SIG-M5 treated with dmso at 0.1 percent for 504 hours (cell line): ENCODE results near the gene USF2.
"Not testable (repeated sequence)": the region's sequence is repeated elsewhere in the genome, so short reads cannot be mapped to it uniquely, and the experiment has no call there.

ENCODE experiments used
- DNase-seq: peaks from one replicate; lab custom pipeline; 2025; ENCODE audit not compliant: unreplicated experiment; lab: John Stamatoyannopoulos, UW

Gene USF2

DNA sequence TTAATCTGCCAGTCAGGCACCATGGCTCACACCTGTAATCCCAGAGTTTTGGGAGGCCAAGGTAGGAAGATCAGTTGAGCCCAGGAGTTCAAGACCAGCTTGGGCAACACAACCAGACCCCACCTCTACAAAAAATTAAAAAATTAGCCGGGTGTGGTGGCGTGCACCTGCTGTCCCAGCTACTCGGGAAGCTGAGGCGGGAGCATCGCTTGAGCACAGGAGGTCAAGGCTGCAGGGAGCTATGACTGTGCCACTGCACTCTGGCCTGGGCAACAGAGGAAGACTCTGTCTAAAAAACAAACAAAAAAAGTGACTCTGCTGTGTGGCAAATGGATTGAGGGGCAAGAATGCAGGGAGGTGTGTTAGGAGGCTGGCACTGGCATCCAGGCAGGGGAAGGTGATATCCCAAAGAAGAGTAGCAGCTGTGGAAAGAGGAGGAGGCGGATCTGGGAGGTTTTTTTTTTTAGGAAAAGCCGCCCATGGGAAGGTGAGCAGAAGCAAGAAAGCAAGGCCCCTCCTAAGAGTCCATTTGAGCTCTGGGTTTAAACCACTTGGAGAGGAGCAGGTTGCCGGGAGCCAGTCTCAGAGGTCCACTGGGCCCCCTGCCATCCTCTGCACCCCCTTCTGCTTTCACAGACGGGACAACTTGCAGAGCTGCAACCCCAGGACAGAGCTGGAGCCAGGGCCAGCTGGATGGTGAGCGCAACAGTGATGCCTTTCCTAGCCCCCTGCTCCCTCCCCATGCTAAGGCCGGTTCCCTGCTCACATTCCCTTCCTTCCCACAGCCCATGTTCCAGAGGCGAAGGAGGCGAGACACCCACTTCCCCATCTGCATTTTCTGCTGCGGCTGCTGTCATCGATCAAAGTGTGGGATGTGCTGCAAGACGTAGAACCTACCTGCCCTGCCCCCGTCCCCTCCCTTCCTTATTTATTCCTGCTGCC is 15.7 kb downstream of the USF2 start:
- no peak for DNase-seq

DNA sequence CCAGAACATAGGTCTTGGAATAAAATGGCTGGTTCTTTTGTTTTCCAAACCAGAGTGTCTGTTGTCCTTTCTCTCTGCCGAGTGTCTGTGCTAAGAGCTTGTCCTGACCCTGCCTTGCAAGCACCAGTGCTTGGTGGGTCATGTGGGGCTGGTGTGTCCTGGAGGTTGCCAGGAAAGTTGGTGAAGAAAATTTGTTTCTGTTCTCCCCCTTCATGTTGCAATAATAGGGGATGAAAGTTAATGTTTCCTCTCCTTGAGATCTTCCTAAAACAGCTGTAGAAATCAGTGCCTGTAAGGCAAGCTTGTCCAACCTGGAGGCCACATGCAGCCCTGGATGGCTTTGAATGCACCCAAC is 16.3 kb downstream of the USF2 start:
- DNase-seq = no peak

DNA sequence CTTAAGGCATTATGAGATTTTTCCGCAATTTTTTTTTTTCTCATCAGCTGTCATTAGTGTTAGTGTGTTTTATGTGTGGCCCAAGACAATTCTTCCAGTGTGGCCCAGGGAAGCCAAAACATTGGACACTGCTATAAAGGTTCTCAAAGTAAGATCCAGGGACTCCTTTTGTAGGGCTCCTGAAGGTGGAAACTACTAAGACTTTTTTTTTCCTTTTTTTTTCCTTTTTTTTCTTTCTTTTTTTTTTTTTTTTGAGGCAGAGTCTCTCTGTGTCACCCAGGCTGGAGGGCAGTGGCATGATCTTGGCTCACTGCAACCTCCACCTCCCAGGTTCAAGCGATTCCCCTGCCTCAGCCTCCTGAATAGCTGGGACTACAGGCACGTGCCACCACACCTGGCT is 16.7 kb downstream of the USF2 start:
- DNase-seq = not testable (repeated sequence)

DNA sequence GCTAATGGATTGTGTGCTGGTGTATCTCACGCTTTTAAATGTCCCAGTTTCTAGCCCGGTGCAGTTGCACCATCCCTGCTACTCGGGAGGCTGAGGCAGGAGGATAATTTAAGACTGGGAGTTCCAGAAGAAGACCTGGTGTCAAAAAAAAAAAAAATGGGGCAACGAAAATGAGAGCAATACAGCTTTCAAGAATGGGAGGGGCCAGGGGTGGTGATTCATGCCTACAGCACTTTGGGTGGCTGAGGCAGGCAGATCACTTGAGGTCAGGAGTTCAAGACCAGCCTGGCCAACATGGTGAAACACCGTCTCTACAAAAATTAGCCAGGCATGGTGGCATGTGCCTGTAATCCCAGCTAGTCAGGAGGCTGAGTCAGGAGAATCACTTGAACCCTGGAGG is 17.3 kb downstream of the USF2 start:
- DNase-seq = not testable (repeated sequence)

DNA sequence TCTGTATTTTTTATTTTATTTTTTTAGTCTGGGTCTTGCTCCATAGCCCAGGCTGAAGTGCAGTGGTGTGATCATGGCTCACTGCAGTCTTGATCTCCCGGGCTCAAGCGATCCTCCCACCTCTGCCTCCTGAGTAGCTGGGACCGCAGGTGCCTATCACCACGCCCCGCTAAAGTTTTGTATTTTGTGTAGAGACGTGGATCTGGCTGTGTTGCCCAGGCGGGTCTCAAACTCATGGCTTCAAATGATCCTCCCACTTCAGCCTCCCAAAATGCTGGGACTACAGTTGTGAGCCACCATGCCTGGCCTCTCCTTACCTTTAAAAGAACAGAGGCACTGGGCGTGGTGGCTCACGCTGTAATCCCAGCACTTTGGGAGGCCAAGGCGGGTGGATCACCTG is 19.0 kb downstream of the USF2 start:
- DNase-seq = no peak

DNA sequence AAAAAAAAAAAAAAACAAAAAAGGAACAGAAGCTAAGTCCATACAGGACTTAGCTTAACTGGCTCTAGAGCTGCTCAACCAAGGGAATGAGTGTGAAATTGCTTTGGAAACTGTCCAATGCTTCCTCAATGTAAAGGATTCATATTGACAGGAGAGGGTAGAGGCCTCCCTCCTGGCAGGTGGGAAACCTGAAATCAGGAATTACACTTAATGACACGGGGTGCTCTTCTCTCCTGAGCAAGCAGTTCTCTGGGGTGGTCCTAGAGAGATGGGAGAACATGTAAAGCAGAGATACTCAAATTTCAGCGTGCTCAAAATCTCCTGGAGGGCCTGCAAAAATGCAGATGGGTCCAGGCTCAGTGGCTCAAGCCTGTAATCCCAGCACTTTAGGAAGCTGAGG is 19.6 kb downstream of the USF2 start:
- no peak for DNase-seq

DNA sequence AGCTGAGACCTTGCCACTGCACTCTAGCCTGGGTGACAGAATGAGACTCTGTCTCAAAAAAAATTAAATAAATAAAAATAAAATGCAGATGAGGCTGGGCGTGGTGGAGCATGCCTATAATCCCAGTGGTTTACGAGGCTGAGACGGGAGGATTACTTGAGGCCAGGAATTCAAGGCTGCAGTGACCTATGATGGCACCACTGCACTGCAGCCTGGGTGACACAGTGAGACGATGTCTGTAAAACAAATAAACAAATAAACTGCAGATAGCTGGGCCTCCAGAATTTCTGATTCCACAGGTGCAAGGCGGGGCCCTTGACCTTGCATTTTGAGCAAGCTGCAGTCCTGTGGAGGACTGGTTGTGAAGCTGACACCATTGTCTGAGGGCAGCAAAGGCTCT is 20.1 kb downstream of the USF2 start:
- no peak for DNase-seq

DNA sequence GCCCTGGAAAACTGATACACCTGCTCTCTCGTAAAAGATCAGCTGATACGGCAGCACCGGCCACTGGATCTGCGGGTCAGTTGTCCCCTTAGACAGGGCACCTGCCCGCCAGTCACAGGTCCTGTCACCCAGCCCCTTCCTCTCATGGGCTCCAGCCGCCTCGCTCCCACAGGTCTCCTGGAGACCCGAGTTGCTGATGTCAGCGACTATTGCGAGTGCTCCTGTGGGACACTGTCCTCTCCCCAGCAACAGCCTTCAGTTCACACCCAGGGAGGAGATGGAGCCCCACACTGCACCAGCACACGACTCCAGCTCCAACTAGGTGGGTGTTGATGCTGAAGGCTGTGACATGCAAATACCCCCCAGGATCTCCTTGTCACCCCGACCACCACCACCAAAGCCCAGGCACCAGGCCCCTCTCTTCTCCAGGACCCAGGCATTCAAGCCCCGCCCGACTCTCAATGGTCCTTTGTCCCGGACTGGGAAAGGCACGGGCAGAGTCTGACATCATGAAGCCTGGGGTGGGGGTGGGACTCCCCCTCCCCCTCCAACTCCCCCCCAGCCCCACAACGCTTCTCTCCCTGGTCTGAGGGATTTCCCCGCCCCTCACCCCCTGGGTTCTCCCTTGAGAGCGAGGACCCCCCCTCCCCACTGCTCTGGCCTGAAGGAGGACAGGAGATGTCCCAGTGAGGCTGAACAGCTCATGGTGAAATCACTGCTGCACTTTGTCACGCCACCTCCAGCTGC is 21.8 kb downstream of the USF2 start:
- no peak for DNase-seq

DNA sequence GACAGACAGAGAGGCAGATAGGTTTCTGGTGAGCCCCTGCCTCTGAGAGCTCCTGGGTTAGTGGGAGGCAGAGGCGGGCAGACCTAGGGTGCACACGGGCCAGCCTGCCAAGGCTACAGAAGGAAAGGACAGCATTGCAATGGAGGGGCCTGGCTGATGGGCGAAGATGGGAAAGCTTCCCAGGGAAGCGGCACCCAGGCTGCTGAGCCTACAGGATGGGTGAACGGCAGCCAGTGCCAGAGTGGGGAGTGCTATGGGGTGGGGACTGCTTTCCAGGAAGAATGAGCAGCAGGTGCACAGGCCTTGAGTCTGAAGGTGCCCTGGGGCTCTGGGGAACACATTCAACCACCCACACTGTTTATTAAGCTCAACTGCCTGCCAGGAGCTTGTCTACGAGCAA is 22.5 kb downstream of the USF2 start:
- no peak for DNase-seq

DNA sequence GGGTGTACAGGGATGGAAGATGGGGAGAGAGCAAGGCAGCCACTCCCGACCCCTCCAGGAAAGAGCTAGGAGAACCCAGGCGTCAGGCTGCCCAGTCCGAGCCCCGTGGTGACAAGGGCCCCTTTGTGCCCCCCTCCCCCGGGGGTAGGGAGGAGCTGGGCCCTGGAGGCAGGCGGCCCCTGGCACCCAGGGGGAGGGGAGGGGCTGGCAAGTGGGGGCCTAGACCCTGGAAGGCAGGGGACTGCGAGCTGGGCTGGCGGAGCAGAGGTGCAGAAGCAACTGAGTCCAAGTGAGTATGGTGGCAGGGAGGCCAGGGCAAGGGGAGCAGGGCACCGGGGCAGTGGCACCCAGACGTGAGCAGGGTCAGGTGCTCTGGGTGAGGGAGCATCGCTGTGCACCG is 23.2 kb downstream of the USF2 start, which contains the start of gene MAG:
TSS of gene MAG (plus strand) at position 246 of the 400 bp plus-strand sequence. CDS start 3,248 bp downstream, outside the sequence.
- no peak for DNase-seq

DNA sequence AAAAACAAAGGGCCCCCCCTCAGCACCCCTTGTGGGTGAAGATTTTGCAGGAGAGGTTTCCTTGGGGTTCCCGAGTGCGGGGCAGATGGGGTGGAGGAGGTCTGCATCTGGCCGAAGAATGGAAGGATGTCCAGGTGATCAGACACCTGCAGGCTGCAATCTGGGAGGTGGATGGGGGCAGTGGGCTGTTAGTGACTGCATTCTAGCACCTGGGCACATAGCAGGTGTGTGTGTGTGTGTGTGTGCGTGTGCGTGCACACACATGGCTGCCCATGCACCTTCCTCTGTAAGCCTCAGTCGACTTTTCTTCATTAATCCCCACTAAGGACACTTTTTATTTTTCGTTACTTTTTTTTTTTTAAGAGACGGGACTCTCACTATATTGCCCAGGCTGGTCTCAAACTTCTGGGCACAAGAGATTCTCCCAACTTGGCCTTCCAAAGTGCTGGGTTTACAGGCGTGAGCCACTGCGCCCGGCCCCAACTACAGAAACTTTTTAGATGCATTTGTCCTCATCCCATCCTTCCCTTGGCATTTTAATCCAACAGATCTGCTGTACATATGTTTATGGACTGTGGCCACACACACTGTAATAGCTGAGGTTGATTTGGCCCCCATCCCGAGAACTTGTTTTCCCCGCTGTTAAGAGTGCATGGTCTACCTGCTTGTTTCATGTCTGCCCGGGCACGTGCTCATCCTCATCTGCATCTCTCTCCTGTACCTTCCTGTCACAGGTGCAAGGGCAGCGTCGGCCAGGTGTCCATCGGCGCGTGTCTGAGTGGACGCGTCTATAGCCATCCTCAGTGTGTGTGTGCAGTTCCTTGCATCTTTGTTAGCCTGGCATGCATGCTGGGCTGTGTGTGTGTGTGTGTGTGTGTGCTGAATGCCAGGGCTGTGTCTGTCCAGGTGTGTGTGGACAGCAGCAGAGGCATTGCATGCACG is 23.9 kb downstream of the USF2 start:
- DNase-seq = no peak

DNA sequence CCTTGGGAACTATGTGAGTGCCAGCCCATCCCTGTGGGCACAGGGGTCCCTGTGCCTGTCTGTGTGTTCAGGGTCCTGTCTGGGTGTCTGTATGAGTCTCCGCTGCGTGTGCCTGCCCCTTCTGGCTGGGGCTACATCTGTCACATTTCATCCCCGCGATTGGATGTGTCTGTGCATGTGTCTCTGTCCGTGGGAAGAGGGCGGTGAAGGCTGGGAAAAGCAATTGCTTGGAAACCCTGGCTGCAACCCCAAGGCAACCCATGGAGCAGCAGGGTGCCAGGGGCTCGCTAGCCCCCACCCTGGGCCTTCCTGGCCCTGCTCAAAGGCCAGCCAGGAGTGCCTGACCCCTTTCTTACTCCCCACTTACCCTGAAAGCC is 24.6 kb downstream of the USF2 start:
- DNase-seq = no peak

DNA sequence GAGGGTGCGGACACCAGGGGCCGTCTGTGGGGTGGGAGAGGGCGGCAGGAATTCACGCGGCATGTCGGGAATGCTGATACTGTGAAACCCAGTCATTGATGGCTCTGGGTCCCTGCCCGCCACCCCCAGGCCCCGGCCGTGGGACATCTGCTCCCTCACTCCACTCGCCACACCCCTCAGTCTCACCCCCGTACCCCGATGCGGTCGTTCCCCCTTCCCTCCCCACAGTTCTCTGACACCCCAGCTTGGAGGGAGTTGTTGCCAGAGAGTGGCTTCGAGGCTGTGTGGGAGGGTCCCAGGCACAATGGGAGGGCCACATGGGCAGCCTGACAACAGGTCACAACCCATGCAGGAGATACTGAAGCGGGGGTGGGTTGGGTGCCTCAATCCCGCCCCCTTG is 25.0 kb downstream of the USF2 start:
- no peak for DNase-seq

DNA sequence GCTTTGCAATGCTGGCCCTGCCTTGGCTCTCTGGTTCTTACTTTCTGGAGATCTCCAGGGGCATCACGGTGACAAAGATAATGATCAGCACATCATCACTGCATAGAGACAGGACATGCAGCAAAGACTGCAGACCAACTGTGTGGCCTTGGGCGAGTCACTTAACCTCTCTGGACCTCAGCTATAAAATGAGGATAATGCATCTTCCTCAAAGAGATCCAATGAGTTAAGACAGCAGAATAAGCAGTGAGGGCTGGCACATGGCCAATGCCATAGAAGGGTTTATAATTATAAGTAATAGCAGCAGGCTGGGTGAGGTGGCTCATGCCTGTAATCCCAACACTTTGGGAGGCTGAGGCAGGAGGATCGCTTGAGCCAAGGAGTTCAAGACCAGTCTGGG is 25.6 kb downstream of the USF2 start:
- DNase-seq = no peak

DNA sequence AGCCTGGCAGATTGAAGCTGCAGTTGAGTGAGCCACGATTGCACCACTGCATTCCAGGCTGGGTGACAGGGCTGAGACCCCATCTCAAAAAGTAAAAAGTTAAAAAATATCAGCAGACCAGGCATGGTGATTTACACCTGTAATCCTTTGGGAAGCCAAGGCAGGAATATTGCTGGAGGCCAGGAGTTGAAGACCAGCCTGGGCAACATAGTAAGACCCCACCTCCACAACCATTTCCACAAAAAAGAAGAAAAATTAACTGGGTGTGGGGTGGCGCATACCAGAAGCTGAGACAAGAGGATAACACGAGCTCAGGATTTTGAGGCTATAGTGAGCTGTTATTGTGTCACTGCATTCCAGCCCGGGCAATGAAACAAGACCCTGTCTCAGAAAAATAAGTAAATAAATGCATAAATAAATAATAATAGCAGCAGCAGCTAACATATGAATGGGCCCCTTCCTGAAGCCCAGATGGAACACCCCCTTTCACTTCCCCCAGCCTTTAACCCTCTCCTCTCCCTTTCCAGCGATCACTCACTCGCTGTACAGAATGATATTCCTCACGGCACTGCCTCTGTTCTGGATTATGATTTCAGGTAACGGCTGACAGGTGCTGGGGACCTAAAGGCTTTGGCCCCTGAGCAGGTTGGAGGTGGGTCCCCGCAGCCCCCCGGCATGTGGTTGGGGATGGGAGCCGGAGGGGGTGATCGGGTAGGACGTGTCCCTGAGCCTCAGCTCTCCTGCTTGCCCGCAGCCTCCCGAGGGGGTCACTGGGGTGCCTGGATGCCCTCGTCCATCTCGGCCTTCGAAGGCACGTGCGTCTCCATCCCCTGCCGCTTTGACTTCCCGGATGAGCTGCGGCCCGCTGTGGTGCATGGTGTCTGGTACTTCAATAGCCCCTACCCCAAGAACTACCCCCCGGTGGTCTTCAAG is 26.4 kb downstream of the USF2 start:
- no peak for DNase-seq

DNA sequence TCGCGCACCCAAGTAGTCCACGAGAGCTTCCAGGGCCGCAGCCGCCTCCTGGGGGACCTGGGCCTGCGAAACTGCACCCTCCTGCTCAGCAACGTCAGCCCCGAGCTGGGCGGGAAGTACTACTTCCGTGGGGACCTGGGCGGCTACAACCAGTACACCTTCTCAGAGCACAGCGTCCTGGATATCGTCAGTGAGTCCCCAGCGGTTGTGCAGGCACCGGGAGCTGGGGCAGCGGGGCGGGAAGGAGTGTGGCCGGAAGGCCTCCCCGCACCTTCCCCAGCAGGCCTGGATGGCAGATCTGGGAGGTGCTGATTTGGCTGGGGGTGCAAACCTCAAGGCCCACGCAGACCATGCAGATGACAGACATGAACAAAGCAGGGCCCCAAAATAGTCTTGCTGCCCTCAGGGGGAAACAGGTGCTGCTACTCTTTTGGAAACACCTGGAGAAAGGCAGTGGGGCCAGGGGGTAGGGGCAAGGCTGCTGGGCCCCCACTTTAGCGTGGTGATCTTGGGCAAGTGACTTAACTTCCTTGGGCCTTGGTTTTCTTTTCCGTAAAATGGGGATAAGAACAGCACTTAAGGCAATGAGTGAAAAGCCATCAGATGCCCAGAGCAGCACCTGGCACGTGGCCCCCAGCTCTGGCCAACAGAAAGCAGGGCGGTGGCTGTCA is 27.2 kb downstream of the USF2 start:
- DNase-seq = no peak

DNA sequence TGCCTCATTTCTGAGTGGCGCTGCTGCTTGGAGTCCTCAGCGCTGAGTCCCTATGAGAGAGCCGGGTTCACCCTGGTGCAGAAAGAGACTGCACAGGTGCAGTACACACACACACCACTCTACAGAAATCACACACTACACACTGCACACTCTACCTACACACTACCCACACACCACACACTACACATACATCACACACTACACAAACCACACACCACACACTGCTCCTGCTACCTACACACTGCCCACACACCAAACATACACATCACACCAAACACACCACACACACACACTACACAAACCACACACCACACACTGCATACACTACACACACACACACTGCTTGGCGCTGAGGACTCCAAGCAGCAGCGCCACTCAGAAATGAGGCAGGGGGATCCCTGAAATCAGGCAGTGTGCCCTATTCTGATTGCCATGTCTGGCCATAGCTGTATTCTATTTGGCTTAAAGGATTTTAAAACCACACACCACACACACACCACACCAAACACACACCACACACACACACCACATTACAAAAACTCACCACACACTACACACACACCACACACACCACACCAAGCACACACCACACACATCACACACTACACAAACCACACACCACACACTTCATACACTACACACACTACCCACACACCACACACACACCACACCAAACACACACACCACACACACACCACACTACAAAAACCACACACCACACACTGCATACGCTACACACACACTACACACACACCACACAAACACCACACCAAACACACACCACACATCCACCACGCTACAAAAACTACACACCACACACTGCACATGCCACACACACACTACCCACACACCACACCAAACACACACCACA is 28.1 kb downstream of the USF2 start:
- no peak for DNase-seq

DNA sequence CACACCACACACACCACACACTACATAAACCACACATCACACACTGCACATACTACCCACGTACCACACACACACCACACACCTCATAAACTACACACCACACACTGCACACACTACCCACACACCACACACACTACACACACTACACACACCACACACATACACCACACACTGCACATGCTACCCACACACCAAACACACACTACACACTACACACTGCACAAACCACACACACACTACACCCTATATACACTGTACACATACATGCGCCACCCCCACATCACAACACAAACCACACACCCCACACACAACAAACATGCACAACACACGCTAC is 28.7 kb downstream of the USF2 start:
- DNase-seq = no peak

DNA sequence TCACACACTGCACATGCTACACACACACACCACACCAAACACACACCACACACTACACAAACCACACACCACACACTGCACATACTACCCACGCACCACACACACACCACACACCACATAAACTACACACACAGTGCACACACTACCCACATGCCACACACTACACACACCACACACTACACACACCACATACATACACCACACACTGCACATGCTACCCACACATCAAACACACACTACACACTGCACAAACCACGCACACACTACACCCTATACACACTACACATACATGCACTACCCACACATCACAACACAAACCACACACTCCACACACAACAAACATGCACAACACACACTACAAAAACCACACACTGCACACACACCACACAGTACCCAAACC is 29.2 kb downstream of the USF2 start:
- DNase-seq = no peak
